Gastrocnemius medialis (tissue), 4 donors: ENCODE data around the gene PCNX2.

Experiments
- CTCF ChIP-seq, 5 experiments: fragments of 450-650 bp in 3 of 5; fragments of 200-600 bp in 2 of 5; sonication (generic) in 2 of 5; IDR thresholded peaks in 4 of 5; conservative IDR thresholded peaks in 1 of 5; 1 replicate in 4 of 5; 2 replicates in 1 of 5; pipeline ENCODE4 v1.5.1; 2016 to 2019; ENCODE audit warnings: antibody characterized with exemption in 5 of 5, mild to moderate bottlenecking in 3 of 5, moderate library complexity in 3 of 5
- POLR2A ChIP-seq, 2 donors: fragments of 450-650 bp; IDR thresholded peaks; one replicate each; pipeline ENCODE4 v1.6.1; 2017; ENCODE audit warnings: antibody characterized with exemption in 2 of 2, mild to moderate bottlenecking in 2 of 2, moderate library complexity in 2 of 2

GRCh38 chr1:233197940-233198339 is 97.6 kb downstream of the PCNX2 start:
- TF ChIP-seq POLR2A (IDR thresholded peaks at IDR 0.05): no peak
- TF ChIP-seq CTCF (IDR thresholded peaks at IDR 0.05 in 4 of 5, conservative IDR thresholded peaks at IDR 0.05 in 1 of 5): no peak
